HepG2 (cell line): Measurements from ENCODE around the gene SLC5A5. TPM values are rescaled to one million over a fixed set of nuclear protein-coding genes. Genes with fewer than 3 reads are reported as not detected.

ENCODE experiments used
- ADNP ChIP-seq: sonication (generic); formaldehyde crosslinking; IDR thresholded peaks from 2 replicates; pipeline ENCODE4 v1.4.0; 2020; ENCODE audit warnings: missing genetic modification reagents
- GFI1 ChIP-seq: sonication (generic); formaldehyde crosslinking; IDR thresholded peaks from 2 replicates; pipeline ENCODE4 v1.5.0; 2020; ENCODE audit warnings: missing genetic modification reagents, mild to moderate bottlenecking, borderline replicate concordance
- HHEX ChIP-seq: IDR thresholded peaks from 2 replicates; pipeline ENCODE4 v1.6.1; 2016; ENCODE audit warnings: control low read depth
- PLSCR1 ChIP-seq: sonication (generic); formaldehyde crosslinking; IDR thresholded peaks from 2 replicates; pipeline ENCODE4 v1.5.0; 2020; ENCODE audit warnings: missing genetic modification reagents, mild to moderate bottlenecking, borderline replicate concordance
- RFXAP ChIP-seq: sonication (generic); formaldehyde crosslinking; IDR thresholded peaks from 2 replicates; pipeline ENCODE4 v1.4.0; 2020; ENCODE audit warnings: missing genetic modification reagents, borderline replicate concordance
- TIGD3 ChIP-seq: sonication (generic); formaldehyde crosslinking; IDR thresholded peaks from 2 replicates; pipeline ENCODE4 v1.5.1; 2020; ENCODE audit warnings: mild to moderate bottlenecking, missing genetic modification reagents, borderline replicate concordance
- ZMYM2 ChIP-seq: sonication (generic); formaldehyde crosslinking; IDR thresholded peaks from 2 replicates; pipeline ENCODE4 v1.8.0; 2022; ENCODE audit warnings: mild to moderate bottlenecking, missing genetic modification reagents
- ZNF282 ChIP-seq: fragments of 450-650 bp; IDR thresholded peaks from 2 replicates; pipeline ENCODE4 v1.6.1; 2018; ENCODE audit not compliant: partially characterized antibody
- ZNF484 ChIP-seq: sonication (generic); formaldehyde crosslinking; IDR thresholded peaks from 2 replicates; pipeline ENCODE4 v1.5.1; 2020; ENCODE audit warnings: mild to moderate bottlenecking, low read depth, missing genetic modification reagents, borderline replicate concordance
- ZNF563 ChIP-seq: sonication (generic); formaldehyde crosslinking; IDR thresholded peaks from 2 replicates; pipeline ENCODE4 v1.8.0; 2022; ENCODE audit warnings: mild to moderate bottlenecking, moderate library complexity, missing genetic modification reagents
- ZNF75D ChIP-seq: sonication (generic); formaldehyde crosslinking; IDR thresholded peaks from 2 replicates; pipeline ENCODE4 v1.8.1; 2023; ENCODE audit warnings: missing genetic modification reagents, mild to moderate bottlenecking, borderline replicate concordance
- ZSCAN22 ChIP-seq: sonication (generic); formaldehyde crosslinking; IDR thresholded peaks from 2 replicates; pipeline ENCODE4 v1.4.0; 2020; ENCODE audit warnings: mild to moderate bottlenecking, missing genetic modification reagents
- polyA plus RNA-seq, 8 experiments: library from polyadenylated mRNA; depleted of rRNA in 3 of 8; stranded (reverse) in 7 of 8; unstranded in 1 of 8; fragments of >200 nt; fragmentation: Illumina TruSeq in 4 of 8; extraction: Trizol in 4 of 8; gene quantifications; 2 replicates each; pipeline versions ENCODE4 v1.2.1 to v1.2.3, GENCODE V29; 2011 to 2016; ENCODE audit warnings: low read depth in 4 of 8, missing spikeins in 1 of 8, mixed read lengths in 1 of 8; ENCODE audit not compliant: insufficient read depth in 1 of 8
- total RNA-seq, 5 experiments: library from RNA; depleted of rRNA; stranded (reverse); fragments of >200 nt; fragmentation: Illumina TruSeq; extraction: Trizol; gene quantifications; 2 replicates each; pipeline ENCODE4 v1.2.3, GENCODE V29; 2016; ENCODE audit warnings: low read depth in 1 of 5
- TF ChIP-seq, protein P1 (sequence below): sonication (generic); formaldehyde crosslinking; IDR thresholded peaks from 2 replicates; pipeline ENCODE4 v1.9.0; 2021; ENCODE audit warnings: missing genetic modification reagents, borderline replicate concordance
- TF ChIP-seq, protein P2 (sequence below): IDR thresholded peaks from 2 replicates; pipeline ENCODE4 v1.6.1; 2018; ENCODE audit warnings: missing genetic modification reagents
- TF ChIP-seq, protein P3 (sequence below): sonication (generic); formaldehyde crosslinking; IDR thresholded peaks from 2 replicates; pipeline ENCODE4 v1.4.0; 2020; ENCODE audit warnings: low read depth, mild to moderate bottlenecking, missing genetic modification reagents
- TF ChIP-seq, protein P4 (sequence below), 2 experiments: sonication (generic) in 1 of 2; formaldehyde crosslinking in 1 of 2; IDR thresholded peaks; 2 replicates each; pipeline versions ENCODE4 v1.4.0 to v1.6.1; 2016 to 2020; ENCODE audit warnings: borderline replicate concordance in 1 of 2, low read depth in 1 of 2, mild to moderate bottlenecking in 1 of 2, missing genetic modification reagents in 1 of 2

The SLC5A5 gene
- total and polyA plus RNA-seq, 2 of the 13 experiments (the other 11 are each of a cell fraction or from before 2014, with no cell fraction given), result not detected

DNA sequence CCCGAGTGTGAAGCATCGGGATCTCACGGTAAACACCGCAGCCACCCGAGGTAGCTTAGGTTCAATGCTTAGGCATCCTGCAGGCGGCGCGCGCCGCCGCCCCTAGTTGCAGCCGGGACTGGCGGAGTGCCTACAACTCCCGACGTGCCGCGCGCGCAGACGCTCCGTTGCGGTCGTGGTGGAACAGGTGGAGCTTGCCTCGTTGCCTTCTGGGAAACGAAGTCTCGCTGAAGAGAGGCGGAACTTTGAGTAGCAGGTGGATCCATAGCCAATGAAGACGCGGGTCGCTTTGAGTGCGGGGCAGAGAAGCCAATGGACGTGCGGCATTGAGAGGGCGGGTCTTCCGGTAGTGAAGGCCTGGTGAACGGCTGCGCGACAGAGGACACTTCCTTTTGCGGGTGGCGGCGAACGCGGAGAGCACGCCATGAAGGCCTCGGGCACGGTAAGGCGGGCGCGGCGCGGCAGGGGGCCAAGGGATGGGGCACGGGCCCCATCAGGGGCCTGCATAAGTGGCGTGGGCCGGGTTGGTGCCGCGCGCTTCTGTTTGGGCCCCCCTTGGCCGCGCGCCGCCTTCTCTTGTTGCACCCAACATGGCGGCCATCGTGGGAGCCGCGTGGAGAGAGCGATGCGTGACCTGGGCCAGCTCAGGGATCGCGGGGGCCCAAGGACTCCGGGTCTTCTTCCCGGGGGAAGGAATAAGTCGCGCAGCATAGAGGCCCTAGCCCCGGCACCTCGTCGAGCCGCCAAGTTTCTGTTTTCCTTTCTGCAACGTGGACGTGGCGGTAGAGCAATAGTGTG is 12.0 kb upstream of the SLC5A5 start, which contains the start of gene RPL18A (continued):
- TF ChIP-seq, protein P1, sequence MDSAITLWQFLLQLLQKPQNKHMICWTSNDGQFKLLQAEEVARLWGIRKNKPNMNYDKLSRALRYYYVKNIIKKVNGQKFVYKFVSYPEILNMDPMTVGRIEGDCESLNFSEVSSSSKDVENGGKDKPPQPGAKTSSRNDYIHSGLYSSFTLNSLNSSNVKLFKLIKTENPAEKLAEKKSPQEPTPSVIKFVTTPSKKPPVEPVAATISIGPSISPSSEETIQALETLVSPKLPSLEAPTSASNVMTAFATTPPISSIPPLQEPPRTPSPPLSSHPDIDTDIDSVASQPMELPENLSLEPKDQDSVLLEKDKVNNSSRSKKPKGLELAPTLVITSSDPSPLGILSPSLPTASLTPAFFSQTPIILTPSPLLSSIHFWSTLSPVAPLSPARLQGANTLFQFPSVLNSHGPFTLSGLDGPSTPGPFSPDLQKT (CRISPR knock-in tag), result no peak
- TF ChIP-seq, protein P2, sequence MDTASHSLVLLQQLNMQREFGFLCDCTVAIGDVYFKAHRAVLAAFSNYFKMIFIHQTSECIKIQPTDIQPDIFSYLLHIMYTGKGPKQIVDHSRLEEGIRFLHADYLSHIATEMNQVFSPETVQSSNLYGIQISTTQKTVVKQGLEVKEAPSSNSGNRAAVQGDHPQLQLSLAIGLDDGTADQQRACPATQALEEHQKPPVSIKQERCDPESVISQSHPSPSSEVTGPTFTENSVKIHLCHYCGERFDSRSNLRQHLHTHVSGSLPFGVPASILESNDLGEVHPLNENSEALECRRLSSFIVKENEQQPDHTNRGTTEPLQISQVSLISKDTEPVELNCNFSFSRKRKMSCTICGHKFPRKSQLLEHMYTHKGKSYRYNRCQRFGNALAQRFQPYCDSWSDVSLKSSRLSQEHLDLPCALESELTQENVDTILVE (CRISPR knock-in tag), result no peak
- TF ChIP-seq TIGD3 (CRISPR knock-in tag), result no peak; the same call in 1 of the 2 replicates
- TF ChIP-seq, protein P3, sequence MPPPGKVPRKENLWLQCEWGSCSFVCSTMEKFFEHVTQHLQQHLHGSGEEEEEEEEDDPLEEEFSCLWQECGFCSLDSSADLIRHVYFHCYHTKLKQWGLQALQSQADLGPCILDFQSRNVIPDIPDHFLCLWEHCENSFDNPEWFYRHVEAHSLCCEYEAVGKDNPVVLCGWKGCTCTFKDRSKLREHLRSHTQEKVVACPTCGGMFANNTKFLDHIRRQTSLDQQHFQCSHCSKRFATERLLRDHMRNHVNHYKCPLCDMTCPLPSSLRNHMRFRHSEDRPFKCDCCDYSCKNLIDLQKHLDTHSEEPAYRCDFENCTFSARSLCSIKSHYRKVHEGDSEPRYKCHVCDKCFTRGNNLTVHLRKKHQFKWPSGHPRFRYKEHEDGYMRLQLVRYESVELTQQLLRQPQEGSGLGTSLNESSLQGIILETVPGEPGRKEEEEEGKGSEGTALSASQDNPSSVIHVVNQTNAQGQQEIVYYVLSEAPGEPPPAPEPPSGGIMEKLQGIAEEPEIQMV (CRISPR knock-in tag), result no peak
- 0 out of 2 replicates have a peak, but pooled peaks have one; percentile 50 for TF ChIP-seq RFXAP
- TF ChIP-seq HHEX (CRISPR knock-in tag), result 0 out of 2 replicates have a peak, but pooled peaks have one; percentile 20
- TF ChIP-seq, protein P4, sequence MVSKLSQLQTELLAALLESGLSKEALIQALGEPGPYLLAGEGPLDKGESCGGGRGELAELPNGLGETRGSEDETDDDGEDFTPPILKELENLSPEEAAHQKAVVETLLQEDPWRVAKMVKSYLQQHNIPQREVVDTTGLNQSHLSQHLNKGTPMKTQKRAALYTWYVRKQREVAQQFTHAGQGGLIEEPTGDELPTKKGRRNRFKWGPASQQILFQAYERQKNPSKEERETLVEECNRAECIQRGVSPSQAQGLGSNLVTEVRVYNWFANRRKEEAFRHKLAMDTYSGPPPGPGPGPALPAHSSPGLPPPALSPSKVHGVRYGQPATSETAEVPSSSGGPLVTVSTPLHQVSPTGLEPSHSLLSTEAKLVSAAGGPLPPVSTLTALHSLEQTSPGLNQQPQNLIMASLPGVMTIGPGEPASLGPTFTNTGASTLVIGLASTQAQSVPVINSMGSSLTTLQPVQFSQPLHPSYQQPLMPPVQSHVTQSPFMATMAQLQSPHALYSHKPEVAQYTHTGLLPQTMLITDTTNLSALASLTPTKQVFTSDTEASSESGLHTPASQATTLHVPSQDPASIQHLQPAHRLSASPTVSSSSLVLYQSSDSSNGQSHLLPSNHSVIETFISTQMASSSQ (IDR thresholded peaks at IDR 0.05; ENCODE audit: low read depth), result no peak
- TF ChIP-seq, protein P4 (CRISPR knock-in tag; IDR thresholded peaks at IDR 0.05; ENCODE audit: borderline replicate concordance), result no peak; the same call in 1 of the 2 replicates
- TF ChIP-seq ZMYM2, result no peak
- no peak for TF ChIP-seq ZNF282
- peak; percentile 61; the same call in 1 of the 2 replicates for TF ChIP-seq ZNF563 (CRISPR knock-in tag)
- no peak for TF ChIP-seq ZNF484 (CRISPR knock-in tag)
- TF ChIP-seq GFI1, result no peak; the same call in 1 of the 2 replicates
- TF ChIP-seq ZNF75D (CRISPR knock-in tag), result no peak
- TF ChIP-seq ADNP, result no peak
- no peak for TF ChIP-seq ZSCAN22 (CRISPR knock-in tag)
- no peak for TF ChIP-seq PLSCR1
